HepG2 (cell line): ENCODE results near the gene PCNA. TPM values are rescaled to one million over a fixed set of nuclear protein-coding genes. Genes with fewer than 3 reads are reported as not detected.

Source experiments
- ADNP ChIP-seq: sonication (generic); formaldehyde crosslinking; IDR thresholded peaks from 2 replicates; pipeline ENCODE4 v1.4.0; 2020; ENCODE audit warnings: missing genetic modification reagents
- CEBPG ChIP-seq: IDR thresholded peaks from 2 replicates; pipeline ENCODE4 v1.6.1; 2016
- CREM ChIP-seq, 2 experiments: sonication (generic) in 1 of 2; formaldehyde crosslinking in 1 of 2; IDR thresholded peaks; 2 replicates each; pipeline versions ENCODE4 v1.4.0 to v1.6.1; 2016 to 2020; ENCODE audit warnings: antibody characterized with exemption in 1 of 2, mild to moderate bottlenecking in 1 of 2, missing genetic modification reagents in 1 of 2
- DMTF1 ChIP-seq: sonication (generic); formaldehyde crosslinking; IDR thresholded peaks from 2 replicates; pipeline ENCODE4 v1.4.0; 2020; ENCODE audit warnings: mild to moderate bottlenecking, missing genetic modification reagents
- HDAC1 ChIP-seq: sonication (generic); formaldehyde crosslinking; IDR thresholded peaks from 2 replicates; pipeline ENCODE4 v1.5.1; 2020; ENCODE audit warnings: mild to moderate bottlenecking, missing genetic modification reagents
- HDAC2 ChIP-seq: sonication (generic); formaldehyde crosslinking; IDR thresholded peaks from 2 replicates; pipeline ENCODE4 v1.4.0; 2020; ENCODE audit warnings: missing genetic modification reagents
- HNRNPH1 ChIP-seq: fragments of 200-400 bp; formaldehyde crosslinking; optimal IDR thresholded peaks from 2 replicates; pipeline ENCODE3; 2017; ENCODE audit warnings: mild to moderate bottlenecking, low read depth, low read length
- MAF1 ChIP-seq: sonication (generic); formaldehyde crosslinking; IDR thresholded peaks from 2 replicates; pipeline ENCODE4 v1.5.0; 2020; ENCODE audit warnings: missing genetic modification reagents, borderline replicate concordance
- MAFF ChIP-seq: IDR thresholded peaks from 2 replicates; pipeline ENCODE4 v1.6.1; 2011; ENCODE audit warnings: low read depth, low read length, improper control_type of control experiment
- MXI1 ChIP-seq: IDR thresholded peaks from 3 replicates; pipeline ENCODE4 v1.6.1; 2012; ENCODE audit warnings: low read depth, low read length, inconsistent platforms, borderline replicate concordance
- POLR2A ChIP-seq, 2 experiments: IDR thresholded peaks; 2 replicates each; pipeline ENCODE4 v1.6.1; 2011; ENCODE audit warnings: low read depth in 2 of 2, low read length in 2 of 2, mild to moderate bottlenecking in 1 of 2, moderate library complexity in 1 of 2; ENCODE audit not compliant: insufficient read depth in 1 of 2
- RFX3 ChIP-seq: IDR thresholded peaks from 2 replicates; pipeline ENCODE4 v1.6.1; 2016; ENCODE audit warnings: missing biosample characterization, missing genetic modification reagents
- TCF7 ChIP-seq: sonication (generic); IDR thresholded peaks from 2 replicates; pipeline ENCODE4 v1.6.1; 2016; ENCODE audit warnings: antibody characterized with exemption, low read depth
- TEAD2 ChIP-seq: sonication (generic); formaldehyde crosslinking; IDR thresholded peaks from 2 replicates; pipeline ENCODE4 v1.9.0; 2021; ENCODE audit warnings: missing genetic modification reagents
- THAP11 ChIP-seq: IDR thresholded peaks from 2 replicates; pipeline ENCODE4 v1.6.1; 2016; ENCODE audit warnings: missing biosample characterization, missing genetic modification reagents
- TP53 ChIP-seq: sonication (generic); formaldehyde crosslinking; conservative IDR thresholded peaks from 2 replicates; pipeline ENCODE4 v1.4.0; 2020; ENCODE audit warnings: missing genetic modification reagents
- ZBTB7A ChIP-seq: sonication (generic); formaldehyde crosslinking; IDR thresholded peaks from 2 replicates; pipeline ENCODE4 v1.8.0; 2022; ENCODE audit warnings: mild to moderate bottlenecking, missing genetic modification reagents
- ZBTB8A ChIP-seq: sonication (generic); formaldehyde crosslinking; IDR thresholded peaks from 2 replicates; pipeline ENCODE4 v1.4.0; 2020; ENCODE audit warnings: mild to moderate bottlenecking, low read depth, missing genetic modification reagents, borderline replicate concordance
- ZFX ChIP-seq: sonication (generic); formaldehyde crosslinking; IDR thresholded peaks from 2 replicates; pipeline ENCODE4 v1.4.0; 2020; ENCODE audit warnings: mild to moderate bottlenecking, low read depth, missing genetic modification reagents, moderate library complexity
- ZNF276 ChIP-seq: sonication (generic); formaldehyde crosslinking; IDR thresholded peaks from 2 replicates; pipeline ENCODE4 v1.4.0; 2020; ENCODE audit warnings: mild to moderate bottlenecking, low read depth, missing genetic modification reagents
- ZNF382 ChIP-seq: sonication (generic); formaldehyde crosslinking; IDR thresholded peaks from 2 replicates; pipeline ENCODE4 v1.5.0; 2020; ENCODE audit warnings: missing genetic modification reagents, mild to moderate bottlenecking, borderline replicate concordance
- ZNF431 ChIP-seq: sonication (generic); formaldehyde crosslinking; IDR thresholded peaks from 2 replicates; pipeline ENCODE4 v1.9.0; 2022; ENCODE audit warnings: missing genetic modification reagents, low read depth, mild to moderate bottlenecking, borderline replicate concordance
- ZNF614 ChIP-seq: IDR thresholded peaks from 2 replicates; pipeline ENCODE4 v1.6.1; 2018; ENCODE audit warnings: missing biosample characterization, missing genetic modification reagents, inconsistent platforms, borderline replicate concordance
- ZNF768 ChIP-seq: sonication (generic); formaldehyde crosslinking; IDR thresholded peaks from 2 replicates; pipeline ENCODE4 v1.4.0; 2020; ENCODE audit warnings: missing genetic modification reagents
- ZNF773 ChIP-seq: sonication (generic); formaldehyde crosslinking; IDR thresholded peaks from 2 replicates; pipeline ENCODE4 v1.4.0; 2020; ENCODE audit warnings: missing genetic modification reagents, borderline replicate concordance
- ZNF781 ChIP-seq: sonication (generic); formaldehyde crosslinking; IDR thresholded peaks from 2 replicates; pipeline ENCODE4 v1.5.1; 2020; ENCODE audit warnings: borderline replicate concordance, mild to moderate bottlenecking, missing genetic modification reagents; ENCODE audit errors: not compliant biosample characterization
- polyA plus RNA-seq, 8 experiments: library from polyadenylated mRNA; depleted of rRNA in 3 of 8; stranded (reverse) in 7 of 8; unstranded in 1 of 8; fragments of >200 nt; fragmentation: Illumina TruSeq in 4 of 8; extraction: Trizol in 4 of 8; gene quantifications; 2 replicates each; pipeline versions ENCODE4 v1.2.1 to v1.2.3, GENCODE V29; 2011 to 2016; ENCODE audit warnings: low read depth in 4 of 8, missing spikeins in 1 of 8, mixed read lengths in 1 of 8; ENCODE audit not compliant: insufficient read depth in 1 of 8
- total RNA-seq, 5 experiments: library from RNA; depleted of rRNA; stranded (reverse); fragments of >200 nt; fragmentation: Illumina TruSeq; extraction: Trizol; gene quantifications; 2 replicates each; pipeline ENCODE4 v1.2.3, GENCODE V29; 2016; ENCODE audit warnings: low read depth in 1 of 5

PCNA gene
- total and polyA plus RNA-seq, 2 of the 13 experiments (the other 11 are each of a cell fraction or from before 2014, with no cell fraction given) = 229 to 655 TPM

GRCh38 chr20:5072756-5073659 lies 46.8 kb downstream of the PCNA start (continued):
- TF ChIP-seq TP53 (CRISPR knock-in tag) (no peak), ZNF276 (CRISPR knock-in tag) (no peak), MXI1 (no peak), THAP11 (CRISPR knock-in tag) (no peak), ZBTB8A (CRISPR knock-in tag) (no peak), MAF1 (CRISPR knock-in tag) (no peak), CEBPG (peak; percentile 38), ZNF773 (CRISPR knock-in tag) (no peak), POLR2A (IDR thresholded peaks at IDR 0.05; ENCODE audit: insufficient read depth in 1 of 2, low read depth in 2 of 2, low read length in 2 of 2) (no peak), HNRNPH1 (no peak), ADNP (CRISPR knock-in tag) (no peak), RFX3 (no peak), ZBTB7A (CRISPR knock-in tag) (no peak), ZFX (CRISPR knock-in tag) (peak; percentile 67), HDAC1 (CRISPR knock-in tag) (no peak), ZNF781 (CRISPR knock-in tag) (peak; percentile 56), HDAC2 (CRISPR knock-in tag) (peak; percentile 26; the same call in 1 of the 2 replicates), ZNF768 (CRISPR knock-in tag) (0 out of 2 replicates have a peak, but pooled peaks have one; percentile 49), TCF7 (peak; percentile 35; the same call in 1 of the 2 replicates), ZNF614 (CRISPR knock-in tag) (0 out of 2 replicates have a peak, but pooled peaks have one; percentile 8), TEAD2 (CRISPR knock-in tag) (no peak), DMTF1 (CRISPR knock-in tag) (no peak), MAFF (no peak), CREM (IDR thresholded peaks at IDR 0.05) (no peak; the same call in 1 of the 2 replicates), CREM (CRISPR knock-in tag; IDR thresholded peaks at IDR 0.05) (no peak), ZNF382 (CRISPR knock-in tag) (no peak), ZNF431 (CRISPR knock-in tag) (no peak)
